K562 (cell line): ENCODE results near the gene SEMA6B. TPM values are rescaled to one million over a fixed set of nuclear protein-coding genes. Genes with fewer than 3 reads are reported as not detected.

ENCODE experiments used
- ARHGAP35 ChIP-seq: fragments of 450-650 bp; IDR thresholded peaks from 2 replicates; pipeline ENCODE4 v1.6.1; 2018; ENCODE audit not compliant: partially characterized antibody
- ATF7 ChIP-seq: fragments of 450-650 bp; IDR thresholded peaks from 2 replicates; pipeline ENCODE4 v1.7.1; 2014; ENCODE audit warnings: mild to moderate bottlenecking, moderate library complexity
- BRD9 ChIP-seq: fragments of 450-650 bp; IDR thresholded peaks from 2 replicates; pipeline ENCODE4 v1.6.1; 2018; ENCODE audit warnings: low read depth; ENCODE audit not compliant: partially characterized antibody
- CAMTA2 ChIP-seq: fragments of 250-450 bp; sonication (Bioruptor Pico); conservative IDR thresholded peaks from 2 replicates; pipeline ENCODE4 v1.5.1; 2022
- CHD4 ChIP-seq: fragments of 200-600 bp; sonication (generic); IDR thresholded peaks from 3 replicates; pipeline ENCODE4 v1.6.1; 2012; ENCODE audit warnings: low read depth, mild to moderate bottlenecking, mixed read lengths, low read length, inconsistent platforms; ENCODE audit not compliant: insufficient read depth, insufficient replicate concordance, poor library complexity, severe bottlenecking
- CREM ChIP-seq: IDR thresholded peaks from 2 replicates; pipeline ENCODE4 v1.6.1; 2014; ENCODE audit warnings: antibody characterized with exemption, low read depth
- ETS2 ChIP-seq: IDR thresholded peaks from 2 replicates; pipeline ENCODE4 v1.6.1; 2016; ENCODE audit warnings: borderline replicate concordance, missing genetic modification characterization, mild to moderate bottlenecking, moderate library complexity, missing compliant biosample characterization; ENCODE audit not compliant: poor library complexity, severe bottlenecking
- FOXK2 ChIP-seq, 2 experiments: fragments of 450-650 bp; IDR thresholded peaks in 1 of 2; conservative IDR thresholded peaks in 1 of 2; 2 replicates each; pipeline ENCODE4 v1.6.1; 2016; ENCODE audit warnings: low read depth in 2 of 2, mild to moderate bottlenecking in 1 of 2
- HDAC6 ChIP-seq: IDR thresholded peaks from 2 replicates; pipeline ENCODE4 v1.6.1; 2012; ENCODE audit warnings: low read depth, mild to moderate bottlenecking, control low read depth, inconsistent platforms, low read length, moderate library complexity
- HMG20B ChIP-seq: fragments of 250-450 bp; sonication (Bioruptor Pico); IDR thresholded peaks from 2 replicates; pipeline ENCODE4 v1.5.0; 2021; ENCODE audit warnings: mild to moderate bottlenecking
- KAT8 ChIP-seq: fragments of 450-650 bp; IDR thresholded peaks from 2 replicates; pipeline ENCODE4 v1.6.1; 2016; ENCODE audit warnings: low read depth, mild to moderate bottlenecking
- KDM1A ChIP-seq, 2 experiments: fragments of 450-650 bp; IDR thresholded peaks; 2 replicates each; pipeline ENCODE4 v1.6.1; 2016; ENCODE audit warnings: mild to moderate bottlenecking in 2 of 2
- MCM7 ChIP-seq, 2 experiments: fragments of 450-650 bp; IDR thresholded peaks; 2 replicates each; pipeline ENCODE4 v1.6.1; 2016 to 2018
- NFXL1 ChIP-seq: fragments of 450-650 bp; formaldehyde crosslinking; IDR thresholded peaks from 2 replicates; pipeline ENCODE4 v1.4.0; 2021; ENCODE audit warnings: mild to moderate bottlenecking
- POLR2A ChIP-seq: fragments of 450-650 bp; conservative IDR thresholded peaks from 2 replicates; pipeline ENCODE4 v1.6.1; 2016
- RBM25 ChIP-seq: fragments of 200-400 bp; formaldehyde crosslinking; IDR thresholded peaks from 2 replicates; pipeline ENCODE4 v1.6.1; 2018; ENCODE audit warnings: low read length, low read depth, moderate library complexity; ENCODE audit not compliant: severe bottlenecking
- RUNX1 ChIP-seq: sonication (generic); IDR thresholded peaks from 2 replicates; pipeline ENCODE4 v1.6.1; 2016; ENCODE audit warnings: antibody characterized with exemption, low read depth
- SRSF1 ChIP-seq: fragments of 200-400 bp; formaldehyde crosslinking; IDR thresholded peaks from 2 replicates; pipeline ENCODE4 v1.6.1; 2017; ENCODE audit warnings: mild to moderate bottlenecking, low read depth, low read length, moderate library complexity
- TARDBP ChIP-seq: fragments of 450-650 bp; IDR thresholded peaks from 2 replicates; pipeline ENCODE4 v1.6.1; 2016
- TBL1XR1 ChIP-seq, 2 experiments: IDR thresholded peaks; 2 replicates each; pipeline ENCODE4 v1.6.1; 2012; ENCODE audit warnings: improper control_type of control experiment in 2 of 2, low read length in 2 of 2, mild to moderate bottlenecking in 1 of 2
- TRIM28 ChIP-seq: fragments of 450-650 bp; IDR thresholded peaks from 2 replicates; pipeline ENCODE4 v1.6.1; 2017
- XRCC3 ChIP-seq: fragments of 450-650 bp; IDR thresholded peaks from 2 replicates; pipeline ENCODE4 v1.6.1; 2017; ENCODE audit warnings: mild to moderate bottlenecking, moderate library complexity
- ZBTB7A ChIP-seq: IDR thresholded peaks from 2 replicates; pipeline ENCODE4 v1.6.1; 2011; ENCODE audit warnings: low read depth, mild to moderate bottlenecking, low read length, moderate library complexity, borderline replicate concordance; ENCODE audit not compliant: control insufficient read depth
- ZNF140 ChIP-seq: fragments of 250-450 bp; sonication (Bioruptor Pico); IDR thresholded peaks from 2 replicates; pipeline ENCODE4 v1.8.0; 2021; ENCODE audit warnings: moderate library complexity, mild to moderate bottlenecking, inconsistent platforms
- ZNF263 ChIP-seq: sonication (generic); formaldehyde crosslinking; IDR thresholded peaks from 2 replicates; pipeline ENCODE4 v1.8.0; 2022; ENCODE audit warnings: mild to moderate bottlenecking, missing genetic modification reagents, borderline replicate concordance
- ZNF583 ChIP-seq: fragments of 250-450 bp; sonication (Bioruptor Pico); IDR thresholded peaks from 2 replicates; pipeline ENCODE4 v1.4.0; 2020
- polyA plus RNA-seq, 8 experiments: library from polyadenylated mRNA; depleted of rRNA in 4 of 8; stranded (reverse) in 5 of 8; unstranded in 3 of 8; fragments of >200 nt; fragmentation: Nextera tagmentation in 2 of 8; fragmentation: Illumina TruSeq in 1 of 8; extraction: Ambion mirVana in 2 of 8; extraction: Trizol in 1 of 8; gene quantifications; 2 replicates each; pipeline versions ENCODE4 v1.2.1 to v1.2.3, GENCODE V29; 2011 to 2014; ENCODE audit warnings: inconsistent platforms in 1 of 8, missing spikeins in 1 of 8
- total RNA-seq, 7 experiments: library from RNA; depleted of rRNA in 6 of 7; stranded (reverse); fragments of >200 nt in 6 of 7; fragmentation: Illumina TruSeq in 2 of 7; extraction: Trizol in 2 of 7; gene quantifications; 2 replicates each; pipeline versions ENCODE4 v1.2.1 to v1.2.3, GENCODE V29; 2011 to 2021; ENCODE audit warnings: low replicate concordance in 1 of 7
- TF ChIP-seq, protein P1 (sequence below): fragments of 250-450 bp; sonication (Bioruptor Pico); IDR thresholded peaks from 2 replicates; pipeline ENCODE4 v1.5.0; 2021
- TF ChIP-seq, protein P2 (sequence below): fragments of 250-450 bp; sonication (Bioruptor Pico); IDR thresholded peaks from 2 replicates; pipeline ENCODE4 v1.9.0; 2021; ENCODE audit warnings: mild to moderate bottlenecking, inconsistent platforms
- TF ChIP-seq, protein P3 (sequence below): fragments of 450-650 bp; formaldehyde crosslinking; IDR thresholded peaks from 2 replicates; pipeline ENCODE4 v1.4.0; 2020; ENCODE audit warnings: mild to moderate bottlenecking, moderate library complexity

The SEMA6B gene
- total and polyA plus RNA-seq, 9 of the 15 experiments (the other 6 are each of a cell fraction or from before 2014, with no cell fraction given), result 0.65 to 4.6 (median 2.5) TPM; not detected in 2

DNA sequence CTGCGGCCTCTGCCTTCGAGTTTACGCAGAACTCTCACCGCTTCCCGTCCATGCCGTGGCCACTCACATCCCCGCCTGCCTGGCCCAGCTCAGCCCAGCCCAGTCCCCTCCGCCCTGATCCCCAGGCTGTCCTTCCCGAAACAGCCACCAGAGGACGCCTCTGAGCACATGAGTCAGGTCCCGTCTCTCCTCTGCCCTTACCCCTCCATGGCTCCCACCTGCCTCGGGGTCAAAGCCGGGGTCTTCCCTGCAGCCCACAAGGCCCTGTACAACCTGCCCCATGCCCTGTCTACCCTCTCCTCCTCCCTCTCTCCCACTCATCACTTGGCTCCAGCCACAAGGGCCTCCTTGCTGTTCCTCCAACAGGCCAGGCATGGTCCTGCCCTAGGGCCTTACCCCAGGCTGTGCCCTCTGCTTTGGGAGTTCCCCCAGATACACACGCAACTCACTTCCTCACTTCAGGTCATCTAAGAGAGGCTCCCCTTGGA lies 8.1 kb upstream of the SEMA6B start (continued):
- no peak for TF ChIP-seq ZNF140 (CRISPR knock-in tag)
- peak; percentile 53; the same call in 1 of the 2 replicates for TF ChIP-seq ZBTB7A
- TF ChIP-seq, protein P1, sequence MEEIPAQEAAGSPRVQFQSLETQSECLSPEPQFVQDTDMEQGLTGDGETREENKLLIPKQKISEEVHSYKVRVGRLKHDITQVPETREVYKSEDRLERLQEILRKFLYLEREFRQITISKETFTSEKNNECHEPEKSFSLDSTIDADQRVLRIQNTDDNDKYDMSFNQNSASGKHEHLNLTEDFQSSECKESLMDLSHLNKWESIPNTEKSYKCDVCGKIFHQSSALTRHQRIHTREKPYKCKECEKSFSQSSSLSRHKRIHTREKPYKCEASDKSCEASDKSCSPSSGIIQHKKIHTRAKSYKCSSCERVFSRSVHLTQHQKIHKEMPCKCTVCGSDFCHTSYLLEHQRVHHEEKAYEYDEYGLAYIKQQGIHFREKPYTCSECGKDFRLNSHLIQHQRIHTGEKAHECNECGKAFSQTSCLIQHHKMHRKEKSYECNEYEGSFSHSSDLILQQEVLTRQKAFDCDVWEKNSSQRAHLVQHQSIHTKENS (CRISPR knock-in tag), result no peak
- TF ChIP-seq, protein P2, sequence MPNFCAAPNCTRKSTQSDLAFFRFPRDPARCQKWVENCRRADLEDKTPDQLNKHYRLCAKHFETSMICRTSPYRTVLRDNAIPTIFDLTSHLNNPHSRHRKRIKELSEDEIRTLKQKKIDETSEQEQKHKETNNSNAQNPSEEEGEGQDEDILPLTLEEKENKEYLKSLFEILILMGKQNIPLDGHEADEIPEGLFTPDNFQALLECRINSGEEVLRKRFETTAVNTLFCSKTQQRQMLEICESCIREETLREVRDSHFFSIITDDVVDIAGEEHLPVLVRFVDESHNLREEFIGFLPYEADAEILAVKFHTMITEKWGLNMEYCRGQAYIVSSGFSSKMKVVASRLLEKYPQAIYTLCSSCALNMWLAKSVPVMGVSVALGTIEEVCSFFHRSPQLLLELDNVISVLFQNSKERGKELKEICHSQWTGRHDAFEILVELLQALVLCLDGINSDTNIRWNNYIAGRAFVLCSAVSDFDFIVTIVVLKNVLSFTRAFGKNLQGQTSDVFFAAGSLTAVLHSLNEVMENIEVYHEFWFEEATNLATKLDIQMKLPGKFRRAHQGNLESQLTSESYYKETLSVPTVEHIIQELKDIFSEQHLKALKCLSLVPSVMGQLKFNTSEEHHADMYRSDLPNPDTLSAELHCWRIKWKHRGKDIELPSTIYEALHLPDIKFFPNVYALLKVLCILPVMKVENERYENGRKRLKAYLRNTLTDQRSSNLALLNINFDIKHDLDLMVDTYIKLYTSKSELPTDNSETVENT, result no peak
- TF ChIP-seq KDM1A (IDR thresholded peaks at IDR 0.05), result peak; percentile 86 to 97
- no peak for TF ChIP-seq ZNF583 (CRISPR knock-in tag)
- no peak for TF ChIP-seq TRIM28
- TF ChIP-seq CAMTA2 (CRISPR knock-in tag), result no peak
- no peak for TF ChIP-seq HMG20B (CRISPR knock-in tag)
- no peak for TF ChIP-seq NFXL1
- no peak for TF ChIP-seq TBL1XR1 (IDR thresholded peaks at IDR 0.05; ENCODE audit: low read length in 2 of 2)
- no peak for TF ChIP-seq ETS2 (tag)
- TF ChIP-seq TARDBP, result no peak
- no peak for TF ChIP-seq KAT8
- TF ChIP-seq BRD9, result no peak
- TF ChIP-seq, protein P3, sequence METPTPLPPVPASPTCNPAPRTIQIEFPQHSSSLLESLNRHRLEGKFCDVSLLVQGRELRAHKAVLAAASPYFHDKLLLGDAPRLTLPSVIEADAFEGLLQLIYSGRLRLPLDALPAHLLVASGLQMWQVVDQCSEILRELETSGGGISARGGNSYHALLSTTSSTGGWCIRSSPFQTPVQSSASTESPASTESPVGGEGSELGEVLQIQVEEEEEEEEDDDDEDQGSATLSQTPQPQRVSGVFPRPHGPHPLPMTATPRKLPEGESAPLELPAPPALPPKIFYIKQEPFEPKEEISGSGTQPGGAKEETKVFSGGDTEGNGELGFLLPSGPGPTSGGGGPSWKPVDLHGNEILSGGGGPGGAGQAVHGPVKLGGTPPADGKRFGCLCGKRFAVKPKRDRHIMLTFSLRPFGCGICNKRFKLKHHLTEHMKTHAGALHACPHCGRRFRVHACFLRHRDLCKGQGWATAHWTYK, result no peak
- no peak for TF ChIP-seq RUNX1
- TF ChIP-seq POLR2A, result no peak
- TF ChIP-seq CHD4, result no peak
- no peak for TF ChIP-seq ARHGAP35
- no peak for TF ChIP-seq XRCC3
- no peak for TF ChIP-seq FOXK2 (conservative IDR thresholded peaks at IDR 0.05 in 1 of 2, IDR thresholded peaks at IDR 0.05 in 1 of 2; ENCODE audit: low read depth in 2 of 2)
- no peak for TF ChIP-seq HDAC6
- TF ChIP-seq CREM, result peak; percentile 40
- TF ChIP-seq MCM7 (IDR thresholded peaks at IDR 0.05), result no peak
- peak; percentile 74 for TF ChIP-seq RBM25
- TF ChIP-seq ATF7, result no peak
- TF ChIP-seq ZNF263 (CRISPR knock-in tag), result no peak
- TF ChIP-seq SRSF1, result no peak
